OCI-LY3 (cell line): ENCODE results near the gene ARHGAP18.

Experiments
- CTCF ChIP-seq: fragments of 200-600, 300-600 bp; sonication (generic); IDR thresholded peaks from 2 replicates; pipeline ENCODE4 v1.5.1; 2014; ENCODE audit warnings: antibody characterized with exemption, low read length, low read depth
- EZH2phosphoT487 ChIP-seq: fragments of 200-600 bp; shearing (Covaris generic); IDR thresholded peaks from 2 replicates; pipeline ENCODE4 v1.6.1; 2018; ENCODE audit warnings: antibody characterized with exemption, mixed run types, low read depth

GRCh38 chr6:129736105-129736504, 26.1 kb upstream of the ARHGAP18 start:
- TF ChIP-seq CTCF (no peak), EZH2phosphoT487 (no peak)
